Measurements from ENCODE around the gene C1RL.

Gene C1RL

GRCh38 chr12:7078163-7078562 is 30.9 kb downstream of the C1RL start:
- no peak for DNase-seq (ENCODE audit: low read depth in 2 of 2)
- no peak for TF ChIP-seq CTCF (IDR thresholded peaks at IDR 0.05; ENCODE audit: low read depth, low read length)
- H3K4me3 ChIP-seq (replicated peaks in 1 of 2; ENCODE audit: low read depth in 2 of 2, low read length in 2 of 2), result no peak overlapping the region

- no peak overlapping the region for H3K4me3 ChIP-seq (replicated peaks in 1 of 2; ENCODE audit: low read depth in 2 of 2, low read length in 2 of 2)
- TF ChIP-seq CTCF (IDR thresholded peaks at IDR 0.05; ENCODE audit: low read depth, low read length), result no peak
- DNase-seq (ENCODE audit: low read depth in 2 of 2), result no peak
Measured at GRCh38 chr12:7076493-7076892, 32.5 kb downstream of the C1RL start.

DNA sequence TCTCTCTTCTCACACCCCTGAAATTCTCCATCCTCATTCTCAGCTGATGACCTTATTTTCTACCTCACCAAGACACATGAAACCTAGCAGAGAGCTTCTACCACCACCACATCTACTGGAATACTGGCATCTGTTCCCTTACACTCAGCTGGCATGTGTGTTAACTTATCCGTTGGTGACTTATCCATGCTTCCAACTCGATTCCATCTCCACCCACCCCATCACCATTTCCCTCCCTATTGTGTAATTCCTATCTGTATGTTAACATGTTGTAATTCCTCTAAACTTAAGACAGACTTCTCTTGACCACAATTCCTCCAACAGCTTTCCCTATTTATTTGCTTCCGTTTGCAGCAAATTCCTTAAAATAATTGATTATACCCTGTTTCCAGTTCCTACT is 33.1 kb downstream of the C1RL start:
- DNase-seq (ENCODE audit: low read depth in 2 of 2), result peak; percentile 57 to 73
- TF ChIP-seq CTCF (IDR thresholded peaks at IDR 0.05; ENCODE audit: low read depth, low read length), result no peak
- no peak overlapping the region for H3K4me3 ChIP-seq (replicated peaks in 1 of 2; ENCODE audit: low read depth in 2 of 2, low read length in 2 of 2)

DNA sequence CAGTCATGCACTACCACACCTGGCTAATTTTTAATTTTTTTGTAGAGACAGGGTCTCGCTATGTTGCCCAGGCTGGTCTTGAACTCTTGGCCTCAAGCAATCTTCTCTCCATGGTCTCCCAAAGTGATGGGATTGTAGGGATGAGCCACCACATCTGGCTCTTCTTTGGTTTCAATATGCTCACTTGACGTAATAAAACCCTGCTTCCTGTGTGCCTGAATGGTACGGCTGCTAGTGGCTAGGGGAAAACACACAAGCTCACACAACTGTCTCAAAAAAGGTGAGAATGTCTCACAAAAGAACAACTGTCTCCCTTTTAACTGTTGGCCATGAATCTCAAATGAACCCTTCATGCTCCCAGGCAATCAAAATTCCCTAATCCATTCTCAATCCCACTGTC is 33.5 kb downstream of the C1RL start:
- TF ChIP-seq CTCF (IDR thresholded peaks at IDR 0.05; ENCODE audit: low read depth, low read length), result no peak
- H3K4me3 ChIP-seq (replicated peaks in 1 of 2; ENCODE audit: low read depth in 2 of 2, low read length in 2 of 2), result no peak overlapping the region
- no peak for DNase-seq (ENCODE audit: low read depth in 2 of 2)

- H3K4me3 ChIP-seq (replicated peaks in 1 of 2; ENCODE audit: low read depth in 2 of 2, low read length in 2 of 2), result no peak overlapping the region
- DNase-seq (ENCODE audit: low read depth in 2 of 2), result no peak
- no peak for TF ChIP-seq CTCF (IDR thresholded peaks at IDR 0.05; ENCODE audit: low read depth, low read length)
Measured at GRCh38 chr12:7073946-7074345, 35.1 kb downstream of the C1RL start.

- no peak for DNase-seq (ENCODE audit: low read depth in 2 of 2)
- H3K4me3 ChIP-seq (replicated peaks in 1 of 2; ENCODE audit: low read depth in 2 of 2, low read length in 2 of 2), result no peak overlapping the region
- no peak for TF ChIP-seq CTCF (IDR thresholded peaks at IDR 0.05; ENCODE audit: low read depth, low read length)
Measured at GRCh38 chr12:7072554-7072953, 36.5 kb downstream of the C1RL start.

GRCh38 chr12:7072035-7072434 is 37.0 kb downstream of the C1RL start:
- TF ChIP-seq CTCF (IDR thresholded peaks at IDR 0.05; ENCODE audit: low read depth, low read length), result no peak
- H3K4me3 ChIP-seq (replicated peaks in 1 of 2; ENCODE audit: low read depth in 2 of 2, low read length in 2 of 2), result no peak overlapping the region
- no peak for DNase-seq (ENCODE audit: low read depth in 2 of 2)

All from cardiac fibroblast (primary cell).